Osteoblast (primary cell): Measurements from ENCODE around the gene ATP2B2. TPM values are rescaled to one million over a fixed set of nuclear protein-coding genes. Genes with fewer than 3 reads are reported as not detected.

Experiments used
- DNase-seq: peaks from one replicate; pipeline ENCODE4 v3.0.0; 2011; ENCODE audit warnings: low spot score, mixed read lengths; ENCODE audit not compliant: insufficient read length; ENCODE audit errors: missing footprints
- H2AFZ ChIP-seq: 2 replicates; pipeline ENCODE4 v1.6.0; 2011; ENCODE audit warnings: mild to moderate bottlenecking, low read length
- H3K27ac ChIP-seq: 2 replicates; pipeline ENCODE4 v1.5.1; 2011; ENCODE audit warnings: mild to moderate bottlenecking, low read depth, low read length, moderate library complexity
- H3K27me3 ChIP-seq: 2 replicates; pipeline ENCODE4 v1.6.0; 2012; ENCODE audit warnings: mild to moderate bottlenecking, control low read depth, inconsistent platforms, low read length, moderate library complexity; ENCODE audit not compliant: insufficient read depth
- H3K36me3 ChIP-seq: 2 replicates; pipeline ENCODE4 v1.5.1; 2011; ENCODE audit warnings: mild to moderate bottlenecking, low read length, control low read depth, moderate library complexity; ENCODE audit not compliant: insufficient read depth
- H3K4me1 ChIP-seq: 2 replicates; pipeline ENCODE4 v1.5.1; 2011; ENCODE audit warnings: mild to moderate bottlenecking, low read length, control low read depth, moderate library complexity; ENCODE audit not compliant: insufficient read depth
- H3K4me2 ChIP-seq: 2 replicates; pipeline ENCODE4 v1.6.0; 2011; ENCODE audit warnings: mild to moderate bottlenecking, low read length; ENCODE audit not compliant: insufficient read depth
- H3K4me3 ChIP-seq: fragments of 200-600 bp; sonication (generic); 3 replicates; pipeline ENCODE4 v1.5.1; 2012; ENCODE audit warnings: mild to moderate bottlenecking, low read length, inconsistent platforms; ENCODE audit not compliant: insufficient read depth
- H3K79me2 ChIP-seq: 2 replicates; pipeline ENCODE4 v1.6.0; 2012; ENCODE audit warnings: mild to moderate bottlenecking, low read length, control low read depth, inconsistent platforms; ENCODE audit not compliant: insufficient read depth
- H3K9me3 ChIP-seq: 2 replicates; pipeline ENCODE4 v1.5.1; 2011; ENCODE audit warnings: low read depth, low read length, control low read depth
- H4K20me1 ChIP-seq: 2 replicates; pipeline ENCODE4 v1.6.0; 2012; ENCODE audit warnings: mild to moderate bottlenecking, low read length, control low read depth; ENCODE audit not compliant: insufficient read depth
- CTCF ChIP-seq: IDR thresholded peaks from 2 replicates; pipeline ENCODE4 v1.5.1; 2011; ENCODE audit warnings: mild to moderate bottlenecking, low read depth, low read length, moderate library complexity; ENCODE audit errors: extremely low read depth
- total RNA-seq: library from RNA; depleted of rRNA; stranded (reverse); fragments of >200 nt; gene quantifications from 2 replicates; pipeline ENCODE4 v1.2.3, GENCODE V29; 2012

ATP2B2 gene
- total RNA-seq, 1 donor, result not detected

DNA sequence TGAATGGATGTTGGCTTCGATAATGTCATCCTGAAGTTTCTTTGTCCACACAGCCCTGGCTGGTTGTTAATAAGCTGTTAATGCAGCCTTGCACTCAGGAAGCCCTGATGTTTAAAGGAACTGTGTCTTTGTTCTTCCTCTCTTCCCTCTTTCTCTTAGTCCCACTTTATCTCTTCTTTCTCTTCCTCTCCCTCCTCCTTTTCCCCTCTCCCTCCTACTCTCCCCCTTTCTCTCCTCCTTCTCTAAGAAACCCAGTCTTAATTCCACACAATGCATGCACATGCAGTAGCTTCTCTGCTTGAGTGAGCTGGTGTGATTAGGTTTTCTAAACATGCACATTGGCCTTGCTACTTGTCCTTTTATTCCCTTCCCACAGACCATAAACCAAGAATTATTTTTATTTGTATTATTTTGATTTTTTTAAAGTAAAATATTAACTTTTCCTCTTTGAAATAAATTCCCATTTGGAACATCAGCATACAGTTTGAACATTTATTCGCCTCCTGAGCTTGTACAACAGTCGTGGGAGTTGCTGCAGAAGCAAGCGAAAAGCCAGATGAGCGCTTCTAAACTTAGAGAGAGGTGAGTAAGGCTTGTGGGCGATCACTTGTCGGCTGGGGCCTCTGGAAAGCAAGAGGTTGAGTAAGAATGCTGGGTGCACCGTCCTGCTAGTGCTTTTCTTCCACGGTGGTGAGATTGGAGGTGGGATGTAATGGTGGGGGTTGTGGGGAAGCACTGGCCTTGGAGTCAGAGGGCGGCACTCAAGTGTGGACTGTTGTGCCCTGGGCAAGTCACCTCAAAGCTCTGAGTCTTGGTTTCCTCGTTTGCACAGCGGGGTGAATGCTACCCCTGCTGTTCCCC, 219.9 kb downstream of the ATP2B2 start:
- peaks cover 9% of the 10 kb centered on the region for H3K79me2 ChIP-seq
- H2AFZ ChIP-seq, result no peak overlapping the region
- peaks cover under 1% of the 10 kb centered on the region for H4K20me1 ChIP-seq
- peaks cover 31% of the 10 kb centered on the region for H3K4me1 ChIP-seq
- no peaks in the 10 kb centered on the region for H3K9me3 ChIP-seq
- no peak overlapping the region for H3K27ac ChIP-seq
- DNase-seq, result no peak
- no peak overlapping the region for H3K4me2 ChIP-seq
- no peak for TF ChIP-seq CTCF
- no peaks in the 10 kb centered on the region for H3K27me3 ChIP-seq
- H3K4me3 ChIP-seq, result no peak overlapping the region
- peaks cover 10% of the 10 kb centered on the region for H3K36me3 ChIP-seq

DNA sequence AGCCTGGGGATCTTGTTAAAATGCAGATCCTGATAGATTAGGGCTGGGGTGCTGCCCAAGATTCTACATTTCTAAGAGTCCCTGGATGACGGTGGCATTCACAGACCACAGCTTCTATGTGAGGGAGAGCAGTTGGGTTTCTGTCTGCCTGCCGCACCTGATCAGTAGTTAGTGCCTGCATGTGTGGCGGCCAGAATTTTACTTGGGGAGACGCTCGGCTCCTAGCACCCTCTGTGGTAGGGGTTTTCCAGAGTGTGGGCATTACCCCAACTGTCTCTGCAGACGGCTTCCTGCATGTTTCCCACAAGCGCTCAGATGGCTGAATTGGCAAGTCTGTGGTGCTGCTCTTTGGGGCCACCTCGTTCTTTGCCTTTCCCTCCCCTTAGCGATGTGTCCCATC, 220.9 kb downstream of the ATP2B2 start:
- H3K4me3 ChIP-seq, result no peak overlapping the region
- TF ChIP-seq CTCF, result no peak

GRCh38 chr3:10283638-10284037, 221.7 kb downstream of the ATP2B2 start:
- Histone ChIP-seq H3K27ac (no peak overlapping the region), H3K4me1 (peaks cover 31% of the 10 kb centered on the region), H4K20me1 (no peaks in the 10 kb centered on the region), H3K4me2 (no peak overlapping the region), H2AFZ (no peak overlapping the region), H3K27me3 (no peaks in the 10 kb centered on the region), H3K9me3 (no peaks in the 10 kb centered on the region), H3K4me3 (no peak overlapping the region), H3K79me2 (peaks cover 9% of the 10 kb centered on the region), H3K36me3 (peaks cover 22% of the 10 kb centered on the region)
- no peak for DNase-seq
- no peak for TF ChIP-seq CTCF

More for the DNA sequence above, 220.9 kb downstream of the ATP2B2 start:
- H2AFZ ChIP-seq, result no peak overlapping the region
- no peak overlapping the region for H3K27ac ChIP-seq
- no peaks in the 10 kb centered on the region for H3K9me3 ChIP-seq
- H3K4me1 ChIP-seq, result peaks cover 31% of the 10 kb centered on the region
- H3K36me3 ChIP-seq, result peaks cover 18% of the 10 kb centered on the region
- H3K27me3 ChIP-seq, result no peaks in the 10 kb centered on the region
- no peaks in the 10 kb centered on the region for H4K20me1 ChIP-seq
- no peak overlapping the region for H3K4me2 ChIP-seq
- DNase-seq, result no peak
- peaks cover 9% of the 10 kb centered on the region for H3K79me2 ChIP-seq

DNA sequence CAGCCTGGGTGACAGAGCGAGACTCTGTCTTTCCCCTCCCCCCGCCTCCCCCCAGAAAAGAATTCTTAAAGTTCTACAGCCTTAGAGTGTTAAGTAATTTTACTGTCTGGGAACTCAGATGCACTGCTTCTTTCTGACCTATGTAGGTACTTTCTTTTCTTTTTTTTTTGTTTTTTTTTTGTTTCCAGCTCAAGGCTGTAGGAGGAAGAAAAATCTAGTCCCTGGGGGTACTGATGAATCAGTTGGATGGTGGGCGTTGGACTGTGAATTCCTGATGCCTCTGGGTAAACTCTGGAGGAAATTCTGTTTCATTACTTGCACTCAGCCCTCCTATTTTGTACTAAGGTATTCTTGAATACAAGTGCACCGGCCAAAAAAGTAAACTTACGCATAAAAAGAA, 223.4 kb downstream of the ATP2B2 start:
- peak overlapping the region; percentile 74 for H3K4me2 ChIP-seq

More for the DNA sequence above, 223.4 kb downstream of the ATP2B2 start:
- peak overlapping the region; percentile 53 for H3K27ac ChIP-seq
- DNase-seq, result peak; percentile 93
- H3K27me3 ChIP-seq, result no peaks in the 10 kb centered on the region
- no peaks in the 10 kb centered on the region for H3K9me3 ChIP-seq
- no peak overlapping the region for H2AFZ ChIP-seq
- peaks cover 3% of the 10 kb centered on the region for H4K20me1 ChIP-seq
- no peak for TF ChIP-seq CTCF
- peaks cover 31% of the 10 kb centered on the region for H3K36me3 ChIP-seq
- H3K4me1 ChIP-seq, result peaks cover 27% of the 10 kb centered on the region
- H3K4me3 ChIP-seq, result peak overlapping the region; percentile 1
- peaks cover 19% of the 10 kb centered on the region for H3K79me2 ChIP-seq
